ENCODE measurements around the gene TBX2.

The TBX2 gene

DNA sequence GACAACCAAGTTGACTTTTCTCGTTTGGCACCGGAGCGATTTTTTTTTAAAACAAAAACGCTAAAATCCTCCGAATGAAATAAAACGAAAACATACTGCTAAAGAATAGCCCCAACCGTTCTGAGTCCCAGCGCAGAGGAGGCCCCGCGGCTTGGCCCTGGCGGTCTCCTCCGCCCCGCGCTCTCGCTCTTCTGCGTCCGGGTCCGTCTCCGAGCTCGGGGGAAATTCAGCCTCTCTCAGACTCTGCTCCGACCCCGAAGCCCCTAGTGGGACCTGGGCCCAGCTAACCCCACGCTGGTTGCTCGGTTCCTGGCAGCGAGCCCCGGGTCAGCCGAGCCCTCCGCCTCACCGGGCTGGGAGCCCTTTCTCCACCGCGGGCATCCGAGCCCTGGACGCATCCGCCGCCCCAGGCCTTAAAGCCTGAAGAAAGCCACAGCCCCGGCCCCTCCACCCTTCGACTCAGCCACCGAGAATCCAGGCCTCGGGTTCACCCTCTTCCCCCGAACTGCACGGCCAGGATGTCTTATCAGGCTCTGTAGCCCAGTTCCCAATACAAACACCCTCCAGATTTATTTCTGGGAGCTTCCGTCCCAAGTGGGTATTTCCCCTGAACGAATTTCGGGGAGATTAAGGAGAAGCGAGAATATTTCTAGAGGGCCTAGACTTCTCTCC is 1.2 kb downstream of the TBX2 start:
- H3K27ac ChIP-seq (ENCODE audit: extremely low read depth, low read depth, low read length): peak overlapping the region; percentile 58; the same call in 1 of the 2 replicates
- H3K36me3 ChIP-seq (ENCODE audit: control insufficient read depth in 2 of 2, insufficient read depth in 1 of 2, low read length in 2 of 2): peaks cover 5 to 44% of the 10 kb centered on the region in 2 experiments; a peak in 2 of 3 replicates
- 0 out of 2 replicates have a peak, but pooled peaks cover 3% of the 10 kb centered on the region for H3K4me1 ChIP-seq (ENCODE audit: control insufficient read depth, insufficient read depth, low read length)
- H3K4me3 ChIP-seq (ENCODE audit: low read depth, low read length): peak overlapping the region; percentile 81
- CTCF ChIA-PET: interaction anchor here (0.5 to 5.1 kb wide), 8 partner anchors 8 to 429 kb away, joined by 3 to 28 read pairs (median 4); no protein-coding TSS in a partner anchor
- H3K9me3 ChIP-seq (ENCODE audit: control insufficient read depth, insufficient read depth, low read depth, low read length): no peaks in the 10 kb centered on the region
- POLR2A ChIA-PET: interaction anchor here (2.4 to 2.8 kb wide), 2 partner anchors 9 to 12 kb away, joined by 18 to 29 read pairs; no protein-coding TSS in a partner anchor
- TF ChIP-seq ZNF747 (tag by site-specific recombination; IDR thresholded peaks at IDR 0.05): no peak
- TF ChIP-seq SALL2 (tag by site-specific recombination; IDR thresholded peaks at IDR 0.05; ENCODE audit: borderline replicate concordance): no peak
- no peak for TF ChIP-seq BCL11A (tag by site-specific recombination; IDR thresholded peaks at IDR 0.05; ENCODE audit: low read depth)
- TF ChIP-seq GFI1B (tag by site-specific recombination; IDR thresholded peaks at IDR 0.05): no peak
- TF ChIP-seq ZBTB26 (tag by site-specific recombination; optimal IDR thresholded peaks at IDR 0.05): peak; percentile 53
- TF ChIP-seq HOXD13 (CRISPR knock-in tag; IDR thresholded peaks at IDR 0.05; ENCODE audit: borderline replicate concordance): no peak
- peak; percentile 54 for TF ChIP-seq ZNF335 (tag by site-specific recombination; conservative IDR thresholded peaks at IDR 0.05)
- 0 out of 2 replicates have a peak, but pooled peaks have one; percentile 20 for TF ChIP-seq ZBTB11 (tag by site-specific recombination; conservative IDR thresholded peaks at IDR 0.05; ENCODE audit: low read depth)
- TF ChIP-seq PRDM1 (tag by site-specific recombination; IDR thresholded peaks at IDR 0.05): no peak
- TF ChIP-seq ZNF350 (tag by site-specific recombination; IDR thresholded peaks at IDR 0.05): no peak
- TF ChIP-seq ZXDB (tag by site-specific recombination; IDR thresholded peaks at IDR 0.05): no peak; the same call in 1 of the 2 replicates
- TF ChIP-seq ZBTB17 (tag by site-specific recombination; IDR thresholded peaks at IDR 0.05): no peak
- no peak for TF ChIP-seq ZNF169 (tag by site-specific recombination; IDR thresholded peaks at IDR 0.05)
- 0 out of 2 replicates have a peak, but pooled peaks have one; percentile 40 for TF ChIP-seq ZNF501 (tag by site-specific recombination; IDR thresholded peaks at IDR 0.05)
- no peak for TF ChIP-seq ZNF26 (tag by site-specific recombination; IDR thresholded peaks at IDR 0.05)
- no peak for TF ChIP-seq ZNF416 (tag by site-specific recombination; IDR thresholded peaks at IDR 0.05)
- no peak for TF ChIP-seq ZNF776 (tag by site-specific recombination; IDR thresholded peaks at IDR 0.05; ENCODE audit: borderline replicate concordance)
- TF ChIP-seq ZNF600 (tag by site-specific recombination; IDR thresholded peaks at IDR 0.05): 0 out of 2 replicates have a peak, but pooled peaks have one; percentile 48
- no peak for TF ChIP-seq ZNF629 (tag by site-specific recombination; IDR thresholded peaks at IDR 0.05)
- TF ChIP-seq, protein P1, sequence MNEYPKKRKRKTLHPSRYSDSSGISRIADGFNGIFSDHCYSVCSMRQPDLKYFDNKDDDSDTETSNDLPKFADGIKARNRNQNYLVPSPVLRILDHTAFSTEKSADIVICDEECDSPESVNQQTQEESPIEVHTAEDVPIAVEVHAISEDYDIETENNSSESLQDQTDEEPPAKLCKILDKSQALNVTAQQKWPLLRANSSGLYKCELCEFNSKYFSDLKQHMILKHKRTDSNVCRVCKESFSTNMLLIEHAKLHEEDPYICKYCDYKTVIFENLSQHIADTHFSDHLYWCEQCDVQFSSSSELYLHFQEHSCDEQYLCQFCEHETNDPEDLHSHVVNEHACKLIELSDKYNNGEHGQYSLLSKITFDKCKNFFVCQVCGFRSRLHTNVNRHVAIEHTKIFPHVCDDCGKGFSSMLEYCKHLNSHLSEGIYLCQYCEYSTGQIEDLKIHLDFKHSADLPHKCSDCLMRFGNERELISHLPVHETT (tag by site-specific recombination; IDR thresholded peaks at IDR 0.05): no peak
- TF ChIP-seq ZBTB8A (tag by site-specific recombination; IDR thresholded peaks at IDR 0.05): peak; percentile 46; the same call in 1 of the 2 replicates
- no peak for TF ChIP-seq REPIN1 (tag by site-specific recombination; IDR thresholded peaks at IDR 0.05; ENCODE audit: low read depth)
- no peak for TF ChIP-seq ZNF701 (tag by site-specific recombination; IDR thresholded peaks at IDR 0.05)
- no peak for TF ChIP-seq ZNF48 (tag by site-specific recombination; IDR thresholded peaks at IDR 0.05)
- no peak for TF ChIP-seq FEZF1 (tag by site-specific recombination; IDR thresholded peaks at IDR 0.05)
- 0 out of 2 replicates have a peak, but pooled peaks have one; percentile 23 for TF ChIP-seq MEIS1 (CRISPR knock-in tag; IDR thresholded peaks at IDR 0.05; ENCODE audit: borderline replicate concordance)
- no peak for TF ChIP-seq GLI4 (tag by site-specific recombination; IDR thresholded peaks at IDR 0.05)
- TF ChIP-seq ZNF221 (tag by site-specific recombination; IDR thresholded peaks at IDR 0.05; ENCODE audit: borderline replicate concordance): no peak
- no peak for TF ChIP-seq ZNF354C (tag by site-specific recombination; IDR thresholded peaks at IDR 0.05; ENCODE audit: borderline replicate concordance, low read depth)
- TF ChIP-seq, protein P2, sequence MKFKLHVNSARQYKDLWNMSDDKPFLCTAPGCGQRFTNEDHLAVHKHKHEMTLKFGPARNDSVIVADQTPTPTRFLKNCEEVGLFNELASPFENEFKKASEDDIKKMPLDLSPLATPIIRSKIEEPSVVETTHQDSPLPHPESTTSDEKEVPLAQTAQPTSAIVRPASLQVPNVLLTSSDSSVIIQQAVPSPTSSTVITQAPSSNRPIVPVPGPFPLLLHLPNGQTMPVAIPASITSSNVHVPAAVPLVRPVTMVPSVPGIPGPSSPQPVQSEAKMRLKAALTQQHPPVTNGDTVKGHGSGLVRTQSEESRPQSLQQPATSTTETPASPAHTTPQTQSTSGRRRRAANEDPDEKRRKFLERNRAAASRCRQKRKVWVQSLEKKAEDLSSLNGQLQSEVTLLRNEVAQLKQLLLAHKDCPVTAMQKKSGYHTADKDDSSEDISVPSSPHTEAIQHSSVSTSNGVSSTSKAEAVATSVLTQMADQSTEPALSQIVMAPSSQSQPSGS (tag by site-specific recombination; IDR thresholded peaks at IDR 0.05; ENCODE audit: low read depth): no peak
